H9 (cell line): ENCODE results near the gene LINS1. TPM values are rescaled to one million over a fixed set of nuclear protein-coding genes. Genes with fewer than 3 reads are reported as not detected.

Source experiments
- DNase-seq: peaks from one replicate; pipeline ENCODE4 v3.0.0-alpha.2; 2017
- H2AFZ ChIP-seq: one replicate; pipeline ENCODE4 v1.6.1; 2013; ENCODE audit warnings: mild to moderate bottlenecking, low read length, control low read depth, moderate library complexity
- H2AK5ac ChIP-seq: 2 replicates; pipeline ENCODE4 v1.6.1; 2013; ENCODE audit warnings: low read length, control low read depth, mixed read lengths; ENCODE audit not compliant: insufficient read length
- H2BK120ac ChIP-seq: one replicate; pipeline ENCODE4 v1.6.1; 2013; ENCODE audit warnings: low read depth, mild to moderate bottlenecking, low read length, control low read depth, inconsistent platforms; ENCODE audit not compliant: poor library complexity, severe bottlenecking
- H2BK12ac ChIP-seq: 2 replicates; pipeline ENCODE4 v1.6.1; 2013; ENCODE audit warnings: low read length, control low read depth, mixed read lengths, low read depth; ENCODE audit not compliant: insufficient read length
- H2BK15ac ChIP-seq: 2 replicates; pipeline ENCODE4 v1.6.1; 2013; ENCODE audit warnings: low read depth, low read length, control low read depth
- H2BK20ac ChIP-seq: one replicate; pipeline ENCODE4 v1.6.1; 2013; ENCODE audit warnings: low read depth, mild to moderate bottlenecking, low read length, control low read depth, inconsistent platforms; ENCODE audit not compliant: poor library complexity, severe bottlenecking
- H2BK5ac ChIP-seq: 2 replicates; pipeline ENCODE4 v1.6.1; 2013; ENCODE audit warnings: low read length, control low read depth, mixed read lengths; ENCODE audit not compliant: insufficient read length
- H3K14ac ChIP-seq: 2 replicates; pipeline ENCODE4 v1.6.1; 2013; ENCODE audit warnings: low read length, control low read depth; ENCODE audit not compliant: insufficient read depth
- H3K18ac ChIP-seq: 2 replicates; pipeline ENCODE4 v1.6.1; 2013; ENCODE audit warnings: low read depth, mild to moderate bottlenecking, mixed read lengths, low read length, control low read depth; ENCODE audit not compliant: insufficient read length
- H3K23ac ChIP-seq: 2 replicates; pipeline ENCODE4 v1.6.1; 2013; ENCODE audit warnings: low read length, control low read depth, mixed read lengths, low read depth; ENCODE audit not compliant: insufficient read length
- H3K23me2 ChIP-seq: 2 replicates; pipeline ENCODE4 v1.6.1; 2013; ENCODE audit warnings: low read depth, mild to moderate bottlenecking, mixed read lengths, low read length, control low read depth; ENCODE audit not compliant: insufficient read length, poor library complexity, severe bottlenecking
- H3K27ac ChIP-seq: 2 replicates; pipeline ENCODE4 v1.5.1; 2013; ENCODE audit warnings: low read length, control low read depth, mixed read lengths, low read depth; ENCODE audit not compliant: insufficient read length
- H3K27me3 ChIP-seq: 2 replicates; pipeline ENCODE4 v1.6.1; 2013; ENCODE audit warnings: low read length, control low read depth, inconsistent platforms; ENCODE audit not compliant: insufficient read depth
- H3K4ac ChIP-seq: 2 replicates; pipeline ENCODE4 v1.6.1; 2013; ENCODE audit warnings: low read depth, mild to moderate bottlenecking, control low read depth, inconsistent platforms, low read length, moderate library complexity
- H3K4me1 ChIP-seq: 2 replicates; pipeline ENCODE4 v1.6.1; 2013; ENCODE audit warnings: low read length, control low read depth, inconsistent platforms; ENCODE audit not compliant: insufficient read depth
- H3K4me2 ChIP-seq: 2 replicates; pipeline ENCODE4 v1.6.1; 2013; ENCODE audit warnings: low read length, control low read depth, mixed read lengths; ENCODE audit not compliant: insufficient read length, insufficient read depth
- H3K56ac ChIP-seq: 2 replicates; pipeline ENCODE4 v1.6.1; 2013; ENCODE audit warnings: low read depth, mild to moderate bottlenecking, mixed read lengths, low read length, control low read depth; ENCODE audit not compliant: insufficient read length
- H3K79me1 ChIP-seq: 2 replicates; pipeline ENCODE4 v1.6.1; 2013; ENCODE audit warnings: low read depth, mild to moderate bottlenecking, moderate library complexity, low read length, control low read depth, inconsistent platforms; ENCODE audit not compliant: insufficient read depth, poor library complexity, severe bottlenecking
- H3K79me2 ChIP-seq: 2 replicates; pipeline ENCODE4 v1.6.1; 2013; ENCODE audit warnings: low read length, control low read depth, inconsistent platforms; ENCODE audit not compliant: insufficient read depth
- H3K9ac ChIP-seq: 2 replicates; pipeline ENCODE4 v1.6.1; 2013; ENCODE audit warnings: low read length, control low read depth, mixed read lengths; ENCODE audit not compliant: insufficient read length; ENCODE audit errors: extremely low read depth
- H3K9me3 ChIP-seq: one replicate; pipeline ENCODE4 v1.6.1; 2013; ENCODE audit warnings: low read depth, low read length, inconsistent platforms; ENCODE audit not compliant: control insufficient read depth
- H3T11ph ChIP-seq: one replicate; pipeline ENCODE4 v1.6.1; 2013; ENCODE audit warnings: mild to moderate bottlenecking, low read length, control low read depth, inconsistent platforms
- H4K20me1 ChIP-seq: one replicate; pipeline ENCODE4 v1.6.1; 2013; ENCODE audit not compliant: control insufficient read depth, insufficient read length, insufficient read depth
- H4K5ac ChIP-seq: 2 replicates; pipeline ENCODE4 v1.6.1; 2013; ENCODE audit warnings: low read depth, mild to moderate bottlenecking, mixed read lengths, low read length, control low read depth; ENCODE audit not compliant: insufficient read length
- H4K8ac ChIP-seq: replicated peaks from 2 replicates; pipeline ENCODE4 v1.6.1; 2013; ENCODE audit warnings: low read length, control low read depth, mixed read lengths, low read depth; ENCODE audit not compliant: insufficient read length
- H4K91ac ChIP-seq: 2 replicates; pipeline ENCODE4 v1.6.1; 2013; ENCODE audit warnings: low read depth, mild to moderate bottlenecking, moderate library complexity, mixed read lengths, low read length, control low read depth; ENCODE audit not compliant: insufficient read length
- H3K27ac Mint-ChIP-seq, 3 experiments: 2 replicates in 2 of 3; 3 replicates in 1 of 3; pipeline ENCODE4 v1.8.0; 2020 to 2021; ENCODE audit warnings: mixed read lengths in 3 of 3, mild to moderate bottlenecking in 1 of 3, moderate library complexity in 1 of 3
- H3K27me3 Mint-ChIP-seq: 2 replicates; pipeline ENCODE4 v1.8.0; 2021; ENCODE audit warnings: low read depth, mild to moderate bottlenecking, moderate library complexity, mixed read lengths
- H3K36me3 Mint-ChIP-seq, 3 experiments: 2 replicates in 2 of 3; 3 replicates in 1 of 3; pipeline ENCODE4 v1.8.0; 2020 to 2021; ENCODE audit warnings: low read depth in 3 of 3, mixed read lengths in 3 of 3; ENCODE audit not compliant: insufficient read depth in 1 of 3
- H3K4me1 Mint-ChIP-seq, 2 experiments: 2 replicates each; pipeline ENCODE4 v1.8.0; 2020; ENCODE audit warnings: mixed read lengths in 2 of 2
- H3K4me3 Mint-ChIP-seq, 2 experiments: 2 replicates in 1 of 2; 3 replicates in 1 of 2; pipeline ENCODE4 v1.8.0; 2020 to 2021; ENCODE audit warnings: mild to moderate bottlenecking in 2 of 2, mixed read lengths in 2 of 2, moderate library complexity in 1 of 2
- H3K9me3 Mint-ChIP-seq, 2 experiments: 2 replicates in 1 of 2; 3 replicates in 1 of 2; pipeline ENCODE4 v1.8.0; 2020; ENCODE audit warnings: mild to moderate bottlenecking in 2 of 2, mixed read lengths in 2 of 2, moderate library complexity in 1 of 2
- CTCF ChIP-seq: fragments of 200-600 bp; sonication (generic); conservative IDR thresholded peaks from 3 replicates; pipeline ENCODE4 v1.8.0; 2021; ENCODE audit warnings: antibody characterized with exemption, mild to moderate bottlenecking
- WGBS: extraction: QIAGEN DNeasy Blood & Tissue Kit; methylation state at CpG from one replicate; pipeline ENCODE4 v1.1.7; 2013; ENCODE audit warnings: missing lambda C conversion rate, low lambda C conversion rate, mixed read lengths; ENCODE audit not compliant: insufficient read length; ENCODE audit errors: extremely low coverage; 5-methylcytosine and 5-hydroxymethylcytosine counted together
- total RNA-seq: library from RNA; stranded (reverse); gene quantifications from 2 replicates; pipeline ENCODE4 v1.2.1, GENCODE V29; 2021

LINS1 gene
- total RNA-seq, 1 experiment from 2014 or later, result 8.8 TPM

- Histone ChIP-seq H3K9me3 (peaks cover 8% of the 10 kb centered on the region), H3T11ph (no peak overlapping the region), H2BK15ac (no peak overlapping the region), H3K27me3 (no peaks in the 10 kb centered on the region), H3K56ac (no peak overlapping the region), H4K20me1 (no peaks in the 10 kb centered on the region), H3K27ac (no peak overlapping the region), H3K9ac (no peak overlapping the region), H2BK20ac (no peak overlapping the region), H3K79me2 (no peaks in the 10 kb centered on the region), H3K4me2 (no peak overlapping the region), H2AK5ac (no peak overlapping the region), H4K5ac (no peak overlapping the region), H4K8ac (no peak overlapping the region), H2BK12ac (no peak overlapping the region), H3K23me2 (no peaks in the 10 kb centered on the region), H3K79me1 (no peaks in the 10 kb centered on the region), H3K23ac (no peak overlapping the region), H2BK5ac (no peak overlapping the region), H3K14ac (no peak overlapping the region), H3K18ac (no peak overlapping the region), H4K91ac (no peak overlapping the region), H3K4me1 (no peaks in the 10 kb centered on the region), H2AFZ (no peak overlapping the region), H2BK120ac (no peak overlapping the region), H3K4ac (no peak overlapping the region)
- H3K4me3 Mint-ChIP-seq, result no peak overlapping the region
- no peaks in the 10 kb centered on the region for H3K4me1 Mint-ChIP-seq
- no CpG with 5 or more reads among the region's 16 CpGs for WGBS
- peaks cover 58 to 60% of the 10 kb centered on the region in 2 experiments for H3K9me3 Mint-ChIP-seq
- peaks cover 15 to 45% (median 27%) of the 10 kb centered on the region in 3 experiments for H3K36me3 Mint-ChIP-seq
- H3K27ac Mint-ChIP-seq, result no peak overlapping the region
- no peak for TF ChIP-seq CTCF
- H3K27me3 Mint-ChIP-seq, result no peaks in the 10 kb centered on the region; the same call in 1 of the 2 replicates
- DNase-seq, result no peak
These were observed 48.5 kb downstream of the LINS1 start for GRCh38 chr15:100553468-100553867.
